Colonic mucosa (tissue), 4 donors: ENCODE results near the gene BPIFA1. TPM values are rescaled to one million over a fixed set of nuclear protein-coding genes. Genes with fewer than 3 reads are reported as not detected.

Experiments used
- DNase-seq: peaks from one replicate; pipeline ENCODE4 v3.0.0-alpha.2; 2020
- H3K27ac ChIP-seq: fragments of 200-600 bp; one replicate; pipeline ENCODE4 v1.8.0; 2021
- H3K27me3 ChIP-seq: fragments of 200-600 bp; one replicate; pipeline ENCODE4 v1.8.0; 2021
- H3K36me3 ChIP-seq: fragments of 200-600 bp; one replicate; pipeline ENCODE4 v1.8.0; 2021
- H3K4me1 ChIP-seq: fragments of 200-600 bp; one replicate; pipeline ENCODE4 v1.8.0; 2021; ENCODE audit warnings: mild to moderate bottlenecking
- H3K4me3 ChIP-seq: fragments of 200-600 bp; one replicate; pipeline ENCODE4 v1.8.0; 2021
- H3K9ac ChIP-seq, 2 donors: one replicate each; pipeline ENCODE4 v1.7.0; 2013; ENCODE audit warnings: control low read depth in 2 of 2, low read depth in 2 of 2, low read length in 2 of 2
- H3K9me3 ChIP-seq: fragments of 200-600 bp; one replicate; pipeline ENCODE4 v1.8.0; 2021
- CTCF ChIP-seq: fragments of 200-600 bp; IDR thresholded peaks from one replicate; pipeline ENCODE4 v1.8.0; 2022; ENCODE audit warnings: antibody characterized with exemption, mild to moderate bottlenecking
- intact Hi-C: fragments of 100-400 bp; cut with DNase I; formaldehyde crosslinking; loops from one replicate; pipeline ENCODE4 v1.14.1; 2022
- total RNA-seq, 2 donors: library from RNA; stranded (reverse); fragmentation: NEBNext Ultra II Directional in 1 of 2; extraction: Animal tissue kit (Norgen Biotek cat#: 25700) in 1 of 2; gene quantifications; one replicate each; pipeline ENCODE4 v1.2.1, GENCODE V29; 2021
- donor health status: healthy.
- donor health status: DM: no; HTN: no; CAD: no.
- donor health status: DM: no; HTN: no; CAD: no.

BPIFA1 gene
- total RNA-seq, 2 donors from 2014 or later = not detected

GRCh38 chr20:33257237-33257636, 21.4 kb downstream of the BPIFA1 start:
- no peak for TF ChIP-seq CTCF
- Histone ChIP-seq H3K27me3 (no peaks in the 10 kb centered on the region), H3K27ac (no peak overlapping the region), H3K9ac (no peak overlapping the region), H3K4me1 (no peaks in the 10 kb centered on the region), H3K4me3 (no peak overlapping the region), H3K9me3 (no peaks in the 10 kb centered on the region), H3K36me3 (no peaks in the 10 kb centered on the region)
- DNase-seq = no peak
- intact Hi-C loops = no loop called here

GRCh38 chr20:33259371-33259770, 23.6 kb downstream of the BPIFA1 start:
- Histone ChIP-seq H3K36me3 (no peaks in the 10 kb centered on the region), H3K27ac (no peak overlapping the region), H3K27me3 (no peaks in the 10 kb centered on the region), H3K4me1 (no peaks in the 10 kb centered on the region), H3K9me3 (no peaks in the 10 kb centered on the region), H3K4me3 (no peak overlapping the region), H3K9ac (no peak overlapping the region)
- intact Hi-C loops = no loop called here
- no peak for TF ChIP-seq CTCF
- DNase-seq = no peak

GRCh38 chr20:33261465-33261864, 25.7 kb downstream of the BPIFA1 start:
- H3K9ac ChIP-seq = no peak overlapping the region
- H3K27me3 ChIP-seq = no peaks in the 10 kb centered on the region
- no peak for TF ChIP-seq CTCF
- H3K4me3 ChIP-seq = no peak overlapping the region
- intact Hi-C loops = no loop called here
- no peaks in the 10 kb centered on the region for H3K9me3 ChIP-seq
- H3K36me3 ChIP-seq = no peaks in the 10 kb centered on the region
- H3K27ac ChIP-seq = no peak overlapping the region
- H3K4me1 ChIP-seq = no peaks in the 10 kb centered on the region
- no peak for DNase-seq

GRCh38 chr20:33262658-33263065, 26.9 kb downstream of the BPIFA1 start:
- H3K4me3 ChIP-seq = no peak overlapping the region
- H3K36me3 ChIP-seq = no peaks in the 10 kb centered on the region
- no peaks in the 10 kb centered on the region for H3K4me1 ChIP-seq
- H3K9me3 ChIP-seq = no peaks in the 10 kb centered on the region
- intact Hi-C loops = no loop called here
- no peaks in the 10 kb centered on the region for H3K27me3 ChIP-seq
- DNase-seq = no peak
- no peak overlapping the region for H3K27ac ChIP-seq
- TF ChIP-seq CTCF = no peak
- no peak overlapping the region for H3K9ac ChIP-seq

- Histone ChIP-seq H3K27ac (no peak overlapping the region), H3K27me3 (no peaks in the 10 kb centered on the region), H3K9me3 (no peaks in the 10 kb centered on the region), H3K4me1 (no peaks in the 10 kb centered on the region), H3K36me3 (no peaks in the 10 kb centered on the region), H3K9ac (no peak overlapping the region), H3K4me3 (no peak overlapping the region)
- intact Hi-C loops = no loop called here
- TF ChIP-seq CTCF = no peak
- DNase-seq = no peak
Measured at GRCh38 chr20:33263784-33264183, 28.0 kb downstream of the BPIFA1 start.

GRCh38 chr20:33267701-33268100, 31.9 kb downstream of the BPIFA1 start:
- DNase-seq = no peak
- Histone ChIP-seq H3K27me3 (no peaks in the 10 kb centered on the region), H3K27ac (no peak overlapping the region), H3K9me3 (no peaks in the 10 kb centered on the region), H3K36me3 (no peaks in the 10 kb centered on the region), H3K4me3 (no peak overlapping the region), H3K4me1 (no peaks in the 10 kb centered on the region), H3K9ac (no peak overlapping the region)
- intact Hi-C loops = no loop called here
- TF ChIP-seq CTCF = no peak
